Gastroesophageal sphincter (tissue), 4 donors: Measurements from ENCODE around the gene SLC4A2. TPM values are rescaled to one million over a fixed set of nuclear protein-coding genes. Genes with fewer than 3 reads are reported as not detected.
A peak's percentile ranks its signal among the peaks of the same experiment; 100 is the strongest.

Experiments used
- ATAC-seq: fragments of 150-250 bp; one replicate; pipeline ENCODE4 v1.9.1; 2016; ENCODE audit warnings: mild to moderate bottlenecking, moderate library complexity
- H3K27ac ChIP-seq, 4 donors: fragments of 200-600 bp; sonication (generic) in 3 of 4; 1 replicate in 3 of 4; 2 replicates in 1 of 4; pipeline ENCODE4 v1.5.1; 2016 to 2019
- H3K27me3 ChIP-seq: fragments of 200-600 bp; sonication (generic); one replicate; pipeline ENCODE4 v1.5.1; 2019
- H3K36me3 ChIP-seq, 2 donors: fragments of 200-600 bp; sonication (generic); one replicate each; pipeline ENCODE4 v1.5.1; 2019; ENCODE audit warnings: control low read depth in 1 of 2
- H3K4me1 ChIP-seq, 3 donors: fragments of 200-600 bp; sonication (generic); 1 replicate in 2 of 3; 2 replicates in 1 of 3; pipeline ENCODE4 v1.5.1; 2016 to 2019; ENCODE audit warnings: control low read depth in 2 of 3
- H3K4me3 ChIP-seq, 2 donors: fragments of 200-600 bp; sonication (generic); one replicate each; pipeline ENCODE4 v1.5.1; 2019; ENCODE audit warnings: mild to moderate bottlenecking in 1 of 2, moderate library complexity in 1 of 2
- H3K9me3 ChIP-seq, 3 donors: fragments of 200-600 bp; sonication (generic); one replicate each; pipeline ENCODE4 v1.5.1; 2017 to 2019; ENCODE audit warnings: control low read depth in 2 of 3
- CTCF ChIP-seq, 4 experiments: fragments of 200-600 bp in 2 of 4; fragments of 450-650 bp in 2 of 4; sonication (generic) in 1 of 4; IDR thresholded peaks; one replicate each; pipeline ENCODE4 v1.5.1; 2017 to 2019; ENCODE audit warnings: antibody characterized with exemption in 4 of 4, mild to moderate bottlenecking in 2 of 4, moderate library complexity in 2 of 4
- EP300 ChIP-seq: sonication (generic); formaldehyde crosslinking; IDR thresholded peaks from one replicate; pipeline ENCODE4 v1.6.1; 2017; ENCODE audit warnings: antibody characterized with exemption, mild to moderate bottlenecking
- POLR2A ChIP-seq, 2 donors: fragments of 450-650 bp; IDR thresholded peaks; one replicate each; pipeline ENCODE4 v1.6.1; 2017; ENCODE audit warnings: antibody characterized with exemption in 2 of 2, mild to moderate bottlenecking in 2 of 2, moderate library complexity in 1 of 2
- POLR2AphosphoS5 ChIP-seq: sonication (generic); formaldehyde crosslinking; IDR thresholded peaks from one replicate; pipeline ENCODE4 v1.6.1; 2017; ENCODE audit warnings: antibody characterized with exemption
- WGBS, 2 donors: methylation state at CpG; one replicate each; pipeline ENCODE4 v1.1.5; 2018; ENCODE audit warnings: low coverage in 1 of 2; 5-methylcytosine and 5-hydroxymethylcytosine counted together
- total RNA-seq, 4 donors: library from RNA; depleted of rRNA; stranded (reverse); fragments of >200 nt; gene quantifications; one replicate each; pipeline ENCODE4 v1.1.0, GENCODE V29; 2016

Gene SLC4A2
- total RNA-seq, 4 donors from 2014 or later, result 77.8 to 152 (median 95.7) TPM

GRCh38 chr7:151076863-151077704 is 17.7 kb downstream of the SLC4A2 start:
- Histone ChIP-seq H3K4me1 (peaks cover 3 to 52% (median 24%) of the 10 kb centered on the region in 3 donors), H3K27ac (peak overlapping the region in 2 of 4 donors; percentile 15 to 36), H3K4me3 (no peak overlapping the region), H3K27me3 (no peaks in the 10 kb centered on the region), H3K36me3 (peaks cover 0 to 57% of the 10 kb centered on the region in 2 donors), H3K9me3 (no peaks in the 10 kb centered on the region)
- no peak for ATAC-seq
- WGBS, 2 donors, result no CpG with 5 or more reads among the region's 33 CpGs
- no peak for TF ChIP-seq CTCF (IDR thresholded peaks at IDR 0.05)
- TF ChIP-seq POLR2AphosphoS5, result no peak

GRCh38 chr7:151077705-151078232 is 18.4 kb downstream of the SLC4A2 start:
- no peak for ATAC-seq
- peaks cover 8 to 59% (median 30%) of the 10 kb centered on the region in 3 donors for H3K4me1 ChIP-seq
- 80% methylated on average over 1 of the region's 10 CpGs; no CpG with 5 or more reads in 1 of the 2 donors for WGBS, 2 donors
- H3K4me3 ChIP-seq, result no peak overlapping the region
- H3K9me3 ChIP-seq, result no peaks in the 10 kb centered on the region
- peak overlapping the region in 2 of 4 donors; percentile 15 to 36 for H3K27ac ChIP-seq
- no peaks in the 10 kb centered on the region for H3K27me3 ChIP-seq
- peaks cover 0 to 51% of the 10 kb centered on the region in 2 donors for H3K36me3 ChIP-seq
- TF ChIP-seq POLR2AphosphoS5, result no peak
- TF ChIP-seq CTCF (IDR thresholded peaks at IDR 0.05), result no peak
- no peak for TF ChIP-seq POLR2A (IDR thresholded peaks at IDR 0.05)

- peak overlapping the region in 3 of 4 donors; percentile 15 to 36 (median 16) for H3K27ac ChIP-seq
- no peaks in the 10 kb centered on the region for H3K27me3 ChIP-seq
- H3K9me3 ChIP-seq, result no peaks in the 10 kb centered on the region
- no peak for ATAC-seq
- 29 to 34% methylated on average over 5 to 7 of the region's 22 CpGs for WGBS, 2 donors
- no peak for TF ChIP-seq POLR2AphosphoS5
- TF ChIP-seq EP300, result no peak
- no peak for TF ChIP-seq POLR2A (IDR thresholded peaks at IDR 0.05)
- no peak for TF ChIP-seq CTCF (IDR thresholded peaks at IDR 0.05)
- peaks cover 8 to 66% (median 30%) of the 10 kb centered on the region in 3 donors for H3K4me1 ChIP-seq
- peaks cover 0 to 44% of the 10 kb centered on the region in 2 donors for H3K36me3 ChIP-seq
- H3K4me3 ChIP-seq, result no peak overlapping the region
Measured at GRCh38 chr7:151078233-151079040, 19.0 kb downstream of the SLC4A2 start.

- H3K4me3 ChIP-seq, result peak overlapping the region in 1 of 2 donors; percentile 98
- TF ChIP-seq POLR2A (IDR thresholded peaks at IDR 0.05) (no peak), POLR2AphosphoS5 (no peak), EP300 (no peak), CTCF (IDR thresholded peaks at IDR 0.05) (no peak)
- no peaks in the 10 kb centered on the region for H3K9me3 ChIP-seq
- no peak for ATAC-seq
- peak overlapping the region in 3 of 4 donors; percentile 95 to 98 (median 96) for H3K27ac ChIP-seq
- peaks cover 8 to 71% (median 33%) of the 10 kb centered on the region in 3 donors for H3K4me1 ChIP-seq
- WGBS, 2 donors, result 55 to 80% methylated on average over 1 to 7 of the region's 27 CpGs
- H3K27me3 ChIP-seq, result no peaks in the 10 kb centered on the region
- H3K36me3 ChIP-seq, result peaks cover 0 to 35% of the 10 kb centered on the region in 2 donors
Measured at GRCh38 chr7:151079199-151079910, 20.0 kb downstream of the SLC4A2 start.
